Measurements from ENCODE around the gene MYO1H. TPM values are rescaled to one million over a fixed set of nuclear protein-coding genes. Genes with fewer than 3 reads are reported as not detected.

The MYO1H gene
- total RNA-seq, 1 experiment from 2014 or later, result not detected

GRCh38 chr12:109492371-109492770 lies 144.7 kb downstream of the MYO1H start:
- no peak for DNase-seq
- no peaks in the 10 kb centered on the region for H3K9me3 ChIP-seq (ENCODE audit: low read length)
- H3K79me2 ChIP-seq (ENCODE audit: low read length), result no peaks in the 10 kb centered on the region
- no peak overlapping the region for H3K27ac ChIP-seq (ENCODE audit: low read length)
- H4K20me1 ChIP-seq (ENCODE audit: insufficient read depth, low read depth, low read length), result no peaks in the 10 kb centered on the region
- no peak overlapping the region for H2AFZ ChIP-seq (ENCODE audit: low read length)
- H3K9ac ChIP-seq (ENCODE audit: low read length), result no peak overlapping the region
- H3K4me1 ChIP-seq (ENCODE audit: low read length), result no peaks in the 10 kb centered on the region
- no peaks in the 10 kb centered on the region for H3K27me3 ChIP-seq (ENCODE audit: low read length)
- no peaks in the 10 kb centered on the region for H3K9me2 ChIP-seq (replicated peaks; ENCODE audit: insufficient read depth, low read length)
- no peak overlapping the region for H3K4me2 ChIP-seq (ENCODE audit: low read depth, low read length, poor library complexity, severe bottlenecking)
- peaks cover 14% of the 10 kb centered on the region for H3K36me3 ChIP-seq (ENCODE audit: insufficient read depth, low read length)
- no peak overlapping the region for H3K4me3 ChIP-seq (ENCODE audit: low read length)

GRCh38 chr12:109493090-109493489 lies 145.4 kb downstream of the MYO1H start:
- Histone ChIP-seq H3K36me3 (ENCODE audit: insufficient read depth, low read length) (peaks cover 14% of the 10 kb centered on the region), H3K9me2 (replicated peaks; ENCODE audit: insufficient read depth, low read length) (no peaks in the 10 kb centered on the region), H3K4me3 (ENCODE audit: low read length) (no peak overlapping the region), H3K9ac (ENCODE audit: low read length) (no peak overlapping the region), H3K9me3 (ENCODE audit: low read length) (no peaks in the 10 kb centered on the region), H3K27ac (ENCODE audit: low read length) (no peak overlapping the region), H3K79me2 (ENCODE audit: low read length) (no peaks in the 10 kb centered on the region), H3K27me3 (ENCODE audit: low read length) (no peaks in the 10 kb centered on the region), H4K20me1 (ENCODE audit: insufficient read depth, low read depth, low read length) (no peaks in the 10 kb centered on the region), H3K4me1 (ENCODE audit: low read length) (no peaks in the 10 kb centered on the region), H3K4me2 (ENCODE audit: low read depth, low read length, poor library complexity, severe bottlenecking) (no peak overlapping the region), H2AFZ (ENCODE audit: low read length) (no peak overlapping the region)
- no peak for DNase-seq

GRCh38 chr12:109493938-109494337 lies 146.2 kb downstream of the MYO1H start:
- Histone ChIP-seq H3K4me2 (ENCODE audit: low read depth, low read length, poor library complexity, severe bottlenecking) (no peak overlapping the region), H4K20me1 (ENCODE audit: insufficient read depth, low read depth, low read length) (no peaks in the 10 kb centered on the region), H3K27me3 (ENCODE audit: low read length) (no peaks in the 10 kb centered on the region), H3K9me2 (replicated peaks; ENCODE audit: insufficient read depth, low read length) (no peaks in the 10 kb centered on the region), H3K27ac (ENCODE audit: low read length) (no peak overlapping the region), H3K79me2 (ENCODE audit: low read length) (no peaks in the 10 kb centered on the region), H2AFZ (ENCODE audit: low read length) (no peak overlapping the region), H3K9ac (ENCODE audit: low read length) (no peak overlapping the region), H3K4me1 (ENCODE audit: low read length) (no peaks in the 10 kb centered on the region), H3K36me3 (ENCODE audit: insufficient read depth, low read length) (peaks cover 14% of the 10 kb centered on the region), H3K9me3 (ENCODE audit: low read length) (no peaks in the 10 kb centered on the region), H3K4me3 (ENCODE audit: low read length) (no peak overlapping the region)
- DNase-seq, result no peak

- H3K27me3 ChIP-seq (ENCODE audit: low read length), result no peaks in the 10 kb centered on the region
- H4K20me1 ChIP-seq (ENCODE audit: insufficient read depth, low read depth, low read length), result no peaks in the 10 kb centered on the region
- no peak overlapping the region for H2AFZ ChIP-seq (ENCODE audit: low read length)
- H3K36me3 ChIP-seq (ENCODE audit: insufficient read depth, low read length), result peaks cover 11% of the 10 kb centered on the region
- H3K9ac ChIP-seq (ENCODE audit: low read length), result no peak overlapping the region
- no peak for DNase-seq
- H3K27ac ChIP-seq (ENCODE audit: low read length), result no peak overlapping the region
- H3K9me2 ChIP-seq (replicated peaks; ENCODE audit: insufficient read depth, low read length), result no peaks in the 10 kb centered on the region
- H3K4me2 ChIP-seq (ENCODE audit: low read depth, low read length, poor library complexity, severe bottlenecking), result no peak overlapping the region
- H3K4me1 ChIP-seq (ENCODE audit: low read length), result no peaks in the 10 kb centered on the region
- no peaks in the 10 kb centered on the region for H3K9me3 ChIP-seq (ENCODE audit: low read length)
- H3K4me3 ChIP-seq (ENCODE audit: low read length), result no peak overlapping the region
- H3K79me2 ChIP-seq (ENCODE audit: low read length), result no peaks in the 10 kb centered on the region
These were observed 146.7 kb downstream of the MYO1H start for GRCh38 chr12:109494348-109494881.

GRCh38 chr12:109495012-109495411 lies 147.3 kb downstream of the MYO1H start:
- Histone ChIP-seq H3K36me3 (ENCODE audit: insufficient read depth, low read length) (peaks cover 11% of the 10 kb centered on the region), H3K9ac (ENCODE audit: low read length) (no peak overlapping the region)

GRCh38 chr12:109496306-109496705 lies 148.6 kb downstream of the MYO1H start:
- Histone ChIP-seq H3K9me2 (replicated peaks; ENCODE audit: insufficient read depth, low read length) (no peaks in the 10 kb centered on the region), H3K9ac (ENCODE audit: low read length) (no peak overlapping the region), H4K20me1 (ENCODE audit: insufficient read depth, low read depth, low read length) (no peaks in the 10 kb centered on the region), H3K36me3 (ENCODE audit: insufficient read depth, low read length) (peaks cover 16% of the 10 kb centered on the region), H3K4me3 (ENCODE audit: low read length) (no peak overlapping the region), H3K9me3 (ENCODE audit: low read length) (no peaks in the 10 kb centered on the region), H3K4me2 (ENCODE audit: low read depth, low read length, poor library complexity, severe bottlenecking) (no peak overlapping the region), H2AFZ (ENCODE audit: low read length) (no peak overlapping the region), H3K4me1 (ENCODE audit: low read length) (no peaks in the 10 kb centered on the region), H3K27me3 (ENCODE audit: low read length) (no peaks in the 10 kb centered on the region), H3K79me2 (ENCODE audit: low read length) (no peaks in the 10 kb centered on the region), H3K27ac (ENCODE audit: low read length) (no peak overlapping the region)
- no peak for DNase-seq

More at GRCh38 chr12:109495012-109495411, 147.3 kb downstream of the MYO1H start:
- DNase-seq, result no peak
- no peaks in the 10 kb centered on the region for H3K9me2 ChIP-seq (replicated peaks; ENCODE audit: insufficient read depth, low read length)
- H3K79me2 ChIP-seq (ENCODE audit: low read length), result no peaks in the 10 kb centered on the region
- H3K4me2 ChIP-seq (ENCODE audit: low read depth, low read length, poor library complexity, severe bottlenecking), result no peak overlapping the region
- H3K9me3 ChIP-seq (ENCODE audit: low read length), result no peaks in the 10 kb centered on the region
- H2AFZ ChIP-seq (ENCODE audit: low read length), result no peak overlapping the region
- H3K4me3 ChIP-seq (ENCODE audit: low read length), result no peak overlapping the region
- H3K27ac ChIP-seq (ENCODE audit: low read length), result no peak overlapping the region
- no peaks in the 10 kb centered on the region for H3K4me1 ChIP-seq (ENCODE audit: low read length)
- H3K27me3 ChIP-seq (ENCODE audit: low read length), result no peaks in the 10 kb centered on the region
- H4K20me1 ChIP-seq (ENCODE audit: insufficient read depth, low read depth, low read length), result no peaks in the 10 kb centered on the region

- Histone ChIP-seq H3K27ac (ENCODE audit: low read length) (no peak overlapping the region), H3K4me1 (ENCODE audit: low read length) (no peaks in the 10 kb centered on the region), H3K4me3 (ENCODE audit: low read length) (no peak overlapping the region), H3K27me3 (ENCODE audit: low read length) (no peaks in the 10 kb centered on the region), H3K9ac (ENCODE audit: low read length) (no peak overlapping the region), H3K4me2 (ENCODE audit: low read depth, low read length, poor library complexity, severe bottlenecking) (no peak overlapping the region), H3K9me2 (replicated peaks; ENCODE audit: insufficient read depth, low read length) (no peaks in the 10 kb centered on the region), H3K36me3 (ENCODE audit: insufficient read depth, low read length) (peaks cover 12% of the 10 kb centered on the region), H4K20me1 (ENCODE audit: insufficient read depth, low read depth, low read length) (no peaks in the 10 kb centered on the region), H2AFZ (ENCODE audit: low read length) (no peak overlapping the region), H3K79me2 (ENCODE audit: low read length) (no peaks in the 10 kb centered on the region), H3K9me3 (ENCODE audit: low read length) (no peaks in the 10 kb centered on the region)
- DNase-seq, result no peak
These were observed 150.0 kb downstream of the MYO1H start for GRCh38 chr12:109497675-109498074.
